ENCODE data around the gene CRLF1. TPM values are rescaled to one million over a fixed set of nuclear protein-coding genes. Genes with fewer than 3 reads are reported as not detected.
A peak's percentile ranks its signal among the peaks of the same experiment; 100 is the strongest.

Gene CRLF1
- total RNA-seq, 1 experiment from 2014 or later = 0.61 TPM

- ChIA-PET POLR2A (no interaction called here), CTCF (no interaction called here)
- Histone ChIP-seq H3K36me3 (ENCODE audit: control insufficient read depth, insufficient read depth, low read length) (no peaks in the 10 kb centered on the region), H3K4me3 (ENCODE audit: low read depth, low read length) (no peak overlapping the region), H3K9me3 (no peaks in the 10 kb centered on the region), H3K4me1 (peaks cover 11% of the 10 kb centered on the region), H3K27me3 (replicated peaks; ENCODE audit: control insufficient read depth, insufficient read depth, low read length) (peaks cover 6% of the 10 kb centered on the region)
- Mint-ChIP-seq H3K36me3 (ENCODE audit: insufficient read depth, unreplicated experiment) (no peaks in the 10 kb centered on the region), H3K27ac (ENCODE audit: unreplicated experiment) (no peak overlapping the region), H3K27me3 (ENCODE audit: insufficient read depth, unreplicated experiment) (peaks cover 25% of the 10 kb centered on the region), H3K4me3 (ENCODE audit: unreplicated experiment) (no peak overlapping the region), H3K4me1 (ENCODE audit: low read depth, unreplicated experiment) (peaks cover 9% of the 10 kb centered on the region), H3K9me3 (ENCODE audit: unreplicated experiment) (no peaks in the 10 kb centered on the region)
- DNase-seq = no peak
- TF ChIP-seq CTCF (IDR thresholded peaks at IDR 0.05; ENCODE audit: insufficient read depth in 1 of 2, low read depth in 1 of 2, low read length in 1 of 2, severe bottlenecking in 1 of 2, unreplicated experiment in 1 of 2) = no peak
- intact Hi-C loops (cut with micrococcal nuclease; ENCODE audit: unreplicated experiment) = no loop called here
- BruUV-seq (replicated peaks) = no TSS peak
These were observed 1.8 kb downstream of the CRLF1 start for GRCh38 chr19:18604820-18605159.

GRCh38 chr19:18603958-18604819, 2.4 kb downstream of the CRLF1 start:
- POLR2A ChIA-PET = no interaction called here
- CTCF ChIA-PET = no interaction called here
- no TSS peak for BruUV-seq (replicated peaks)
- H3K4me3 Mint-ChIP-seq (ENCODE audit: unreplicated experiment) = no peak overlapping the region
- DNase-seq = no peak
- H3K36me3 ChIP-seq (ENCODE audit: control insufficient read depth, insufficient read depth, low read length) = no peaks in the 10 kb centered on the region
- no peaks in the 10 kb centered on the region for H3K9me3 ChIP-seq
- H3K4me3 ChIP-seq (ENCODE audit: low read depth, low read length) = no peak overlapping the region
- H3K9me3 Mint-ChIP-seq (ENCODE audit: unreplicated experiment) = no peaks in the 10 kb centered on the region
- peaks cover 8% of the 10 kb centered on the region; the same call in 1 of the 2 replicates for H3K4me1 ChIP-seq
- H3K27me3 Mint-ChIP-seq (ENCODE audit: insufficient read depth, unreplicated experiment) = peaks cover 22% of the 10 kb centered on the region
- H3K27me3 ChIP-seq (replicated peaks; ENCODE audit: control insufficient read depth, insufficient read depth, low read length) = peaks cover 6% of the 10 kb centered on the region
- H3K36me3 Mint-ChIP-seq (ENCODE audit: insufficient read depth, unreplicated experiment) = no peaks in the 10 kb centered on the region
- no peak for TF ChIP-seq CTCF (IDR thresholded peaks at IDR 0.05; ENCODE audit: insufficient read depth in 1 of 2, low read depth in 1 of 2, low read length in 1 of 2, severe bottlenecking in 1 of 2, unreplicated experiment in 1 of 2)
- intact Hi-C loops (cut with micrococcal nuclease; ENCODE audit: unreplicated experiment) = no loop called here
- H3K27ac Mint-ChIP-seq (ENCODE audit: unreplicated experiment) = no peak overlapping the region
- H3K4me1 Mint-ChIP-seq (ENCODE audit: low read depth, unreplicated experiment) = peaks cover 9% of the 10 kb centered on the region

GRCh38 chr19:18603255-18603957, 3.2 kb downstream of the CRLF1 start:
- Histone ChIP-seq H3K36me3 (ENCODE audit: control insufficient read depth, insufficient read depth, low read length) (no peaks in the 10 kb centered on the region), H3K4me3 (ENCODE audit: low read depth, low read length) (no peak overlapping the region), H3K4me1 (peaks cover 8% of the 10 kb centered on the region; the same call in 1 of the 2 replicates), H3K27me3 (replicated peaks; ENCODE audit: control insufficient read depth, insufficient read depth, low read length) (peaks cover 6% of the 10 kb centered on the region), H3K9me3 (no peaks in the 10 kb centered on the region)
- Mint-ChIP-seq H3K27me3 (ENCODE audit: insufficient read depth, unreplicated experiment) (peaks cover 15% of the 10 kb centered on the region), H3K36me3 (ENCODE audit: insufficient read depth, unreplicated experiment) (no peaks in the 10 kb centered on the region), H3K27ac (ENCODE audit: unreplicated experiment) (no peak overlapping the region), H3K4me1 (ENCODE audit: low read depth, unreplicated experiment) (peaks cover 9% of the 10 kb centered on the region), H3K4me3 (ENCODE audit: unreplicated experiment) (peak overlapping the region; percentile 17), H3K9me3 (ENCODE audit: unreplicated experiment) (no peaks in the 10 kb centered on the region)
- TF ChIP-seq CTCF (IDR thresholded peaks at IDR 0.05; ENCODE audit: insufficient read depth in 1 of 2, low read depth in 1 of 2, low read length in 1 of 2, severe bottlenecking in 1 of 2, unreplicated experiment in 1 of 2) = peak in 1 of 2 experiments; percentile 10
- ChIA-PET POLR2A (interaction anchor here (0.6 kb wide), 1 partner anchor 14 kb away, joined by 3 read pairs; no protein-coding TSS in a partner anchor), CTCF (interaction anchor here (0.9 kb wide), 1 partner anchor 14 kb away, joined by 3 read pairs; the partner anchor contains the start of gene REX1BD)
- intact Hi-C loops (cut with micrococcal nuclease; ENCODE audit: unreplicated experiment) = no loop called here
- peak in 1 of 2 experiments; percentile 34 for DNase-seq
- BruUV-seq (replicated peaks) = no TSS peak
